ENCODE data around the gene OAS1. TPM values are rescaled to one million over a fixed set of nuclear protein-coding genes. Genes with fewer than 3 reads are reported as not detected.

Gene OAS1
- total and polyA plus RNA-seq, 2 of the 8 experiments (the other 6 are each of a cell fraction or from before 2014, with no cell fraction given) = 0.23 TPM; not detected in 1

- Histone ChIP-seq H3K23me2 (ENCODE audit: low read depth, low read length) (no peaks in the 10 kb centered on the region), H3K27ac (ENCODE audit: low read depth, low read length) (no peak overlapping the region), H3K9me3 (ENCODE audit: insufficient read depth in 2 of 2, low read depth in 1 of 2, low read length in 1 of 2) (peaks cover 10 to 13% of the 10 kb centered on the region in 2 experiments), H2BK5ac (ENCODE audit: low read depth, low read length) (no peak overlapping the region), H2BK120ac (replicated peaks; ENCODE audit: low read depth, low read length) (no peak overlapping the region), H2BK20ac (ENCODE audit: low read length) (no peak overlapping the region), H2BK12ac (ENCODE audit: low read depth, low read length) (no peak overlapping the region), H2AK5ac (ENCODE audit: low read depth, low read length) (no peak overlapping the region), H3K14ac (ENCODE audit: insufficient read length) (no peak overlapping the region), H2AFZ (ENCODE audit: low read length) (no peak overlapping the region), H3K36me3 (ENCODE audit: control insufficient read depth in 2 of 4, insufficient read depth in 4 of 4, low read length in 3 of 4) (no peaks in the 10 kb centered on the region), H3K18ac (ENCODE audit: extremely low read depth, low read length) (no peak overlapping the region), H3K56ac (replicated peaks; ENCODE audit: insufficient read length, low read depth, low read length) (no peak overlapping the region), H3K4ac (replicated peaks; ENCODE audit: insufficient read length, low read depth, low read length) (no peak overlapping the region), H3K4me3 (ENCODE audit: extremely low read depth in 1 of 4, insufficient read depth in 2 of 4, low read depth in 3 of 4, low read length in 4 of 4) (no peak overlapping the region), H3K4me2 (ENCODE audit: insufficient read depth in 1 of 2, low read depth in 2 of 2, low read length in 2 of 2) (no peak overlapping the region), H3K79me1 (ENCODE audit: low read depth, low read length) (no peaks in the 10 kb centered on the region), H2BK15ac (ENCODE audit: low read length) (no peak overlapping the region), H4K8ac (ENCODE audit: extremely low read depth, insufficient read depth, low read length) (no peak overlapping the region), H4K5ac (ENCODE audit: insufficient read length, low read depth, low read length) (no peak overlapping the region), H3K9ac (replicated peaks in 1 of 4; ENCODE audit: extremely low read depth in 1 of 4, low read depth in 3 of 4, low read length in 3 of 4) (no peak overlapping the region), H3K27me3 (replicated peaks in 1 of 4; ENCODE audit: control insufficient read depth in 3 of 4, extremely low read depth in 1 of 4, insufficient read depth in 3 of 4, low read length in 3 of 4) (peaks cover 0 to 3% (median 0%) of the 10 kb centered on the region in 4 experiments; a peak in 1 of 7 replicates), H3K4me1 (replicated peaks in 1 of 4; ENCODE audit: control insufficient read depth in 3 of 4, insufficient read depth in 4 of 4, low read length in 3 of 4) (no peaks in the 10 kb centered on the region), H4K20me1 (replicated peaks in 1 of 2; ENCODE audit: control insufficient read depth in 1 of 2, insufficient read depth in 2 of 2, low read length in 2 of 2) (no peaks in the 10 kb centered on the region), H4K91ac (replicated peaks; ENCODE audit: insufficient read length, low read length) (no peak overlapping the region), H3K79me2 (ENCODE audit: control insufficient read depth in 1 of 2, insufficient read depth in 2 of 2, low read length in 2 of 2) (no peaks in the 10 kb centered on the region), H3K23ac (ENCODE audit: insufficient read length) (no peak overlapping the region)
- ChIA-PET POLR2A (ENCODE audit: partially characterized antibody) (no interaction called here), CTCF (ENCODE audit: partially characterized antibody) (interaction anchor here (1.1 to 2.4 kb wide), 4 partner anchors 11 to 64 kb away, joined by 3 to 8 read pairs (median 4); partner anchors contain the start of gene OAS2)
- 76% methylated on average over 6 of the region's 6 CpGs; no CpG with 5 or more reads in 1 of the 2 experiments for WGBS, 2 experiments (ENCODE audit: extremely low coverage in 1 of 2, insufficient coverage in 1 of 2, insufficient read length in 1 of 2, insufficient replicate concordance in 2 of 2, low coverage in 1 of 2, low lambda C conversion rate in 2 of 2, missing lambda C conversion rate in 1 of 2)
- no peak for FAIRE-seq
- DNase-seq (ENCODE audit: low read depth in 1 of 2, low spot score in 2 of 2) = no peak
- no peak for TF ChIP-seq RAD21 (IDR thresholded peaks at IDR 0.05 in 1 of 2, conservative IDR thresholded peaks at IDR 0.05 in 1 of 2; ENCODE audit: low read depth in 2 of 2, low read length in 2 of 2)
- no peak for TF ChIP-seq SUZ12 (IDR thresholded peaks at IDR 0.05; ENCODE audit: low read length)
- no peak for TF ChIP-seq TBP (IDR thresholded peaks at IDR 0.05; ENCODE audit: low read depth, low read length)
- no peak for TF ChIP-seq GTF2F1 (IDR thresholded peaks at IDR 0.05; ENCODE audit: borderline replicate concordance, low read depth, low read length)
- TF ChIP-seq SP2 (IDR thresholded peaks at IDR 0.05; ENCODE audit: low read length) = no peak
- TF ChIP-seq CBX8 (IDR thresholded peaks at IDR 0.05; ENCODE audit: borderline replicate concordance, low read depth, low read length) = no peak
- no peak for TF ChIP-seq KDM1A (IDR thresholded peaks at IDR 0.05; ENCODE audit: borderline replicate concordance, low read length)
- no peak for TF ChIP-seq BRCA1 (IDR thresholded peaks at IDR 0.05; ENCODE audit: low read depth, low read length)
- no peak for TF ChIP-seq EZH2 (IDR thresholded peaks at IDR 0.05; ENCODE audit: low read depth, low read length, severe bottlenecking)
- TF ChIP-seq EGR1 (IDR thresholded peaks at IDR 0.05; ENCODE audit: borderline replicate concordance, low read depth, low read length) = no peak
- TF ChIP-seq POLR2A (IDR thresholded peaks at IDR 0.05; ENCODE audit: control extremely low read depth in 1 of 2, low read depth in 2 of 2, low read length in 2 of 2) = no peak
- no peak for TF ChIP-seq POU5F1 (IDR thresholded peaks at IDR 0.05; ENCODE audit: low read depth, low read length)
- TF ChIP-seq RXRA (IDR thresholded peaks at IDR 0.05; ENCODE audit: insufficient read depth, low read depth, low read length) = no peak
- TF ChIP-seq SIN3A (conservative IDR thresholded peaks at IDR 0.05 in 1 of 2, IDR thresholded peaks at IDR 0.05 in 1 of 2; ENCODE audit: low read depth in 1 of 2, low read length in 2 of 2) = no peak
These were observed 57.4 kb downstream of the OAS1 start for GRCh38 chr12:112964067-112964670.
